Adrenal gland (tissue), 12 donors: ENCODE results near the gene KDM4B. TPM values are rescaled to one million over a fixed set of nuclear protein-coding genes. Genes with fewer than 3 reads are reported as not detected.
A peak's percentile ranks its signal among the peaks of the same experiment; 100 is the strongest.

Experiments used
- DNase-seq, 7 donors: peaks; one replicate each; pipeline ENCODE4 v3.0.0-alpha.2; 2019 to 2020
- H3K27ac ChIP-seq, 5 donors: fragments of 200-600 bp; sonication (generic) in 4 of 5; 1 replicate in 3 of 5; 2 replicates in 2 of 5; pipeline versions ENCODE4 v1.5.1 to v1.8.0; 2016 to 2020; ENCODE audit warnings: mild to moderate bottlenecking in 1 of 5
- H3K27me3 ChIP-seq: fragments of 200-600 bp; 2 replicates; pipeline ENCODE4 v1.8.0; 2021
- H3K36me3 ChIP-seq, 2 donors: fragments of 200-600 bp; replicated peaks in 1 of 2; 1 replicate in 1 of 2; 2 replicates in 1 of 2; pipeline versions ENCODE4 v1.5.1 to v1.8.0; 2018 to 2022
- H3K4me1 ChIP-seq, 2 donors: fragments of 200-600 bp; replicated peaks in 1 of 2; 1 replicate in 1 of 2; 2 replicates in 1 of 2; pipeline versions ENCODE4 v1.5.1 to v1.8.0; 2018 to 2021
- H3K4me3 ChIP-seq, 4 donors: fragments of 200-600 bp; sonication (generic) in 3 of 4; one replicate each; pipeline ENCODE4 v1.5.1; 2016 to 2018
- H3K9me3 ChIP-seq, 3 donors: fragments of 200-600 bp; sonication (generic) in 1 of 3; replicated peaks in 1 of 3; 1 replicate in 2 of 3; 2 replicates in 1 of 3; pipeline versions ENCODE4 v1.5.1 to v1.8.0; 2016 to 2021
- POLR2A ChIP-seq, 2 donors: fragments of 450-650 bp; IDR thresholded peaks; one replicate each; pipeline ENCODE4 v1.6.1; 2017; ENCODE audit warnings: antibody characterized with exemption in 2 of 2, mild to moderate bottlenecking in 2 of 2, moderate library complexity in 1 of 2
- WGBS, 4 donors: extraction: QIAGEN DNeasy Blood & Tissue Kit in 2 of 4; methylation state at CpG; one replicate each; pipeline versions ENCODE4 v1.1.5 to v1.1.7; 2013 to 2017; 5-methylcytosine and 5-hydroxymethylcytosine counted together
- intact Hi-C, 2 donors: fragments of 100-400 bp; cut with DNase I; formaldehyde crosslinking; loops; one replicate each; pipeline versions ENCODE4 v1.14.1 to v1.15.0; 2022 to 2023
- polyA plus RNA-seq, 3 donors: library from polyadenylated mRNA; stranded (reverse); fragments of 200-250 nt in 2 of 3; fragments of 350-450 nt in 1 of 3; fragmentation: Illumina TruSeq in 1 of 3; extraction: RNeasy Lipid Tissue Mini Kit (QIAGEN cat#74804) in 1 of 3; gene quantifications; one replicate each; pipeline ENCODE4 v1.2.3, GENCODE V29; 2013 to 2014
- total RNA-seq, 9 donors: library from RNA; depleted of rRNA in 4 of 9; stranded (reverse); fragments of >200 nt in 4 of 9; fragments of 120-200 nt in 1 of 9; fragmentation: NEBNext Ultra II Directional in 1 of 9; extraction: Animal tissue kit (Norgen Biotek cat#: 25700) in 1 of 9; gene quantifications; one replicate each; pipeline versions ENCODE4 v1.1.0 to v1.2.4, GENCODE V29; 2013 to 2023
- TF ChIP-seq, protein P1 (sequence below), 6 experiments: fragments of 450-650 bp in 4 of 6; fragments of 200-600 bp in 2 of 6; sonication (generic) in 1 of 6; IDR thresholded peaks; 1 replicate in 5 of 6; 2 replicates in 1 of 6; pipeline versions ENCODE4 v1.5.1 to v1.8.0; 2016 to 2021; ENCODE audit warnings: antibody characterized with exemption in 6 of 6, mild to moderate bottlenecking in 2 of 6, moderate library complexity in 1 of 6
- donor health status: healthy with polysubstance abuse.
- donor health status: Bipolar disorder and iron deficiency.
- donor health status: DM: yes; HTN: yes; CAD: no.
- donor health status: DM: no; HTN: no; CAD: no.
- donor health status: DM: no; HTN: no; CAD: no.
- donor health status: DM: yes; HTN: yes; CAD: no.

The KDM4B gene
- total and polyA plus RNA-seq, 12 donors, result 9.8 to 65.1 (median 39.9) TPM

DNA sequence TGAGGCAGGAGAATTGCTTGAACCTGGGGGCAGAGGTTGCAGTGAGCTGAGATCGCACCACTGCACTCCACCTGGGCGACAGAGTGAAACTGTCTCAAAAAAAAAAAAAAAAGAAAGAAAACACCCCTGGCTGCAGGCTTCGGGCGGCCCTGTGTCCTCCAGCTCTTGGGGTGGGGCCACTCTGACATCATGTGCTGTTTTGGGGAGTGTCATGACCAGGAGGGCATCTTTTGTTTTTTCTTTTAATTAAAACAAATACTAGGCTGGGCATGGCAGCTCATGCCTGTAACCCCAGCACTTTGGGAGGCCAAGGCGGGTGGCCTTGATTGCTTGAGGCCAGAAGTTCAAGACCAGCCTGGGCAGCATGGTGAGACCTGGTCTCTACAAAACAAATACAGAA, 52.1 kb downstream of the KDM4B start:
- H3K9me3 ChIP-seq, result no peaks in the 10 kb centered on the region
- WGBS, 4 donors, result 76 to 81% (median 77%) methylated on average over 5 of the region's 5 CpGs
- H3K4me3 ChIP-seq, result no peak overlapping the region
- no peak for DNase-seq
- no peak overlapping the region for H3K27ac ChIP-seq
- H3K27me3 ChIP-seq, result no peaks in the 10 kb centered on the region
- TF ChIP-seq POLR2A (IDR thresholded peaks at IDR 0.05), result no peak
- TF ChIP-seq, protein P1, sequence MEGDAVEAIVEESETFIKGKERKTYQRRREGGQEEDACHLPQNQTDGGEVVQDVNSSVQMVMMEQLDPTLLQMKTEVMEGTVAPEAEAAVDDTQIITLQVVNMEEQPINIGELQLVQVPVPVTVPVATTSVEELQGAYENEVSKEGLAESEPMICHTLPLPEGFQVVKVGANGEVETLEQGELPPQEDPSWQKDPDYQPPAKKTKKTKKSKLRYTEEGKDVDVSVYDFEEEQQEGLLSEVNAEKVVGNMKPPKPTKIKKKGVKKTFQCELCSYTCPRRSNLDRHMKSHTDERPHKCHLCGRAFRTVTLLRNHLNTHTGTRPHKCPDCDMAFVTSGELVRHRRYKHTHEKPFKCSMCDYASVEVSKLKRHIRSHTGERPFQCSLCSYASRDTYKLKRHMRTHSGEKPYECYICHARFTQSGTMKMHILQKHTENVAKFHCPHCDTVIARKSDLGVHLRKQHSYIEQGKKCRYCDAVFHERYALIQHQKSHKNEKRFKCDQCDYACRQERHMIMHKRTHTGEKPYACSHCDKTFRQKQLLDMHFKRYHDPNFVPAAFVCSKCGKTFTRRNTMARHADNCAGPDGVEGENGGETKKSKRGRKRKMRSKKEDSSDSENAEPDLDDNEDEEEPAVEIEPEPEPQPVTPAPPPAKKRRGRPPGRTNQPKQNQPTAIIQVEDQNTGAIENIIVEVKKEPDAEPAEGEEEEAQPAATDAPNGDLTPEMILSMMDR (IDR thresholded peaks at IDR 0.05), result no peak
- H3K4me1 ChIP-seq, result peaks cover 11 to 13% of the 10 kb centered on the region in 2 donors
- peaks cover 0 to 20% of the 10 kb centered on the region in 2 donors for H3K36me3 ChIP-seq
- intact Hi-C loops, result loop anchor here in 1 of 2 donors (10.0 kb wide), 1 partner anchor 46 kb away; no protein-coding TSS in a partner anchor

DNA sequence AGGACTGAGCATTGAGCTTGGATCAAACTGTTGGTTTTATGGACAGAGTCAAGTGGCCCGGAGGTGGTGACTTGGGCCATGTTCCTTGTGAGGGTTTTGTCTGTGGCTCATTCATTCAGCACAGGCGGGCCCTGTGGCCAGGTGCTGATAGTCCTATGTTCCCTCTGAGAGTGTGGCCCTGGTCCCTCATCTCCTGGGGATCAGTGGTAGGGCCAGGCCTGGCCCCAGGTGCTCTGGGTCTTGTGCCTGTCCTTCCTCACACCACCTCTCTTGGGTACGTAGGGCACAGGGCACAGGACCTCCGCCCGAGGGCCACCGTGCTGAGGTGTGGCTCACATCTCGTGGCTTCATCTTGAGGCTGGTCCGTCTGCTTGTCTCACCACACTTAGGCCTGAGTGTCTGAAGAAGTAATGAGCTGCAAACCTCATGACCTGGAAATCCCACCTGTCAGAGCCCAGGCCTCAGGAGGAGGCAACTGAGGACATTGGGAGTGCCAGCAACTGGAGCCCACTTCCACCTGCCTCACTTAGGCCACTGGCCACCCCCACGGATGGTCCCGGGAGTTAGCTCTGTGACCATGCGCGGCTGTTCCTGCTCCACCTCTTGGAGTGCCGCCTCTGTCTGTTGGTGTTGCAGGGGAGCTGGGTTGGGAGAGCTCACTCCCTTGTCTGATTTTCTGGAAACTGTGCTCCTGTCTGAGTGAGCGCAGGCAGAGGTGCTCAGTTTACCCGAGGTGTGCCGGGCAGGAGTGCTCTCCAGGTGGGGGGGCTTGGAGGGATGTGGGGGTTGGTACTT, 53.4 kb downstream of the KDM4B start:
- Histone ChIP-seq H3K4me3 (no peak overlapping the region), H3K27me3 (no peaks in the 10 kb centered on the region), H3K4me1 (peaks cover 11 to 13% of the 10 kb centered on the region in 2 donors), H3K36me3 (peaks cover 0 to 12% of the 10 kb centered on the region in 2 donors), H3K27ac (no peak overlapping the region), H3K9me3 (no peaks in the 10 kb centered on the region)
- WGBS, 4 donors, result 92 to 99% (median 94%) methylated on average over 7 to 16 of the region's 16 CpGs
- TF ChIP-seq, protein P1 (IDR thresholded peaks at IDR 0.05), result no peak
- no peak for TF ChIP-seq POLR2A (IDR thresholded peaks at IDR 0.05)
- DNase-seq, result no peak
- intact Hi-C loops, result loop anchor here in 1 of 2 donors (10.0 kb wide), 1 partner anchor 47 kb away; no protein-coding TSS in a partner anchor

DNA sequence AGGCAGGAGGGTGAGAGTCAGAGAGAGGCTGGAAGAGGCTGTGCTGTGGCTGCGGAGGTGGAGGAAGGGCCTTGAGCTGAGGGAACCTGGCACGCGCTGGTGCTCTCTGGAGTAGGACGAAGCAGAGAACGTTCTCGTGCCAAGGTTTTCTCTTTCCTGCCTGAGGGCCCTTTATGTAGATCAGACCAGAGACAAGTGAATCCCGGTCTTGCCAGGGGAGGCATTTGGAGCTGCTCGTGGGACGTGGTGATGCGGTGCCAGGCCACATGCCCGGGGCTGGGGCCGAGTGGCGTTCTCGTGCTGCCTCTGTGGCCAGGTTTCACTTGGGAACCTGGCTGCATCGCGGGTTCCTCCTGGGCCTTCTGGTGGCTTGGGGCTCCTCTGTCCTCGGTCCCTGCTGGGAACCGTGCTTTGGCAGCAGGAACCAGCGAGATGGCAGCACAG, 54.2 kb downstream of the KDM4B start:
- H3K4me1 ChIP-seq, result peaks cover 11 to 13% of the 10 kb centered on the region in 2 donors
- TF ChIP-seq POLR2A (IDR thresholded peaks at IDR 0.05), result no peak
- TF ChIP-seq, protein P1 (IDR thresholded peaks at IDR 0.05), result no peak
- H3K9me3 ChIP-seq, result no peaks in the 10 kb centered on the region
- H3K36me3 ChIP-seq, result peaks cover 0 to 5% of the 10 kb centered on the region in 2 donors
- H3K27me3 ChIP-seq, result no peaks in the 10 kb centered on the region
- no peak overlapping the region for H3K4me3 ChIP-seq
- WGBS, 4 donors, result 51 to 70% (median 55%) methylated on average over 8 to 19 of the region's 19 CpGs
- DNase-seq, result peak; percentile 66 to 91 (median 85)
- intact Hi-C loops, result loop anchor here in 1 of 2 donors (10.0 kb wide), 1 partner anchor 48 kb away; no protein-coding TSS in a partner anchor
- H3K27ac ChIP-seq, result peak overlapping the region; percentile 8 to 83 (median 78)

DNA sequence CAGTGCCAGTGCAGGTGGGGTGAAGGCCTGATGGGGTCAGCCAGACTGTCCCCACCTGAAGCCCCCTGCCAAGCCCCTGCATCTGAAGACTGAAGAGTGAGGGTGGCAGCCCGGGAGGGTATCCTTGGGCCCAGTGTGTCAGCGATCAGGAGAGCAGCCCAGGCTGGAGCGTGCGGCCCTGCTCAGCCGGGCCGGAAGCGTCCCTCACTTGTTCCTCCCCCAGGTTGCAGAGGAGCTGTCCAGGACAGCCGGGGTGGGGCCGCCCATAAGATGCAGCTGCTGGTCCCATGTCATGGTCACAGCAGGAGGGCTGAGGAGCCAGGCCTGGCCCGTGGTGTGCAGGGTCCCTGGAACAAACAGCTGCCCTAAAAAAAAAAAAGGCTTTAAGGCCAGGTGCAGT, 55.4 kb downstream of the KDM4B start:
- peak overlapping the region in 3 of 5 donors; percentile 5 to 78 (median 45) for H3K27ac ChIP-seq
- intact Hi-C loops, result loop anchor here in 1 of 2 donors (10.0 kb wide), 1 partner anchor 49 kb away; no protein-coding TSS in a partner anchor
- peaks cover 19 to 23% of the 10 kb centered on the region in 2 donors for H3K4me1 ChIP-seq

More for the DNA sequence above, 55.4 kb downstream of the KDM4B start:
- TF ChIP-seq, protein P1 (IDR thresholded peaks at IDR 0.05), result no peak
- TF ChIP-seq POLR2A (IDR thresholded peaks at IDR 0.05), result no peak
- DNase-seq, result no peak
- Histone ChIP-seq H3K4me3 (no peak overlapping the region), H3K36me3 (no peaks in the 10 kb centered on the region), H3K27me3 (no peaks in the 10 kb centered on the region), H3K9me3 (no peaks in the 10 kb centered on the region)
- WGBS, 4 donors, result 40 to 62% (median 58%) methylated on average over 2 to 10 of the region's 10 CpGs
